ENCODE results near the gene BANP.
"Not testable (repeated sequence)": the region's sequence is repeated elsewhere in the genome, so short reads cannot be mapped to it uniquely, and the experiment has no call there.

Gene BANP

GRCh38 chr16:88109726-88110621 is 158.7 kb downstream of the BANP start:
- not testable (repeated sequence) for H3K4me3 ChIP-seq (ENCODE audit: insufficient read depth, low read depth, low read length, poor library complexity, severe bottlenecking); H3K36me3 ChIP-seq (ENCODE audit: control insufficient read depth, insufficient read depth, low read length); H3K27ac ChIP-seq (ENCODE audit: insufficient read depth, low read length, poor library complexity, severe bottlenecking); DNase-seq; H3K27me3 ChIP-seq (replicated peaks; ENCODE audit: control insufficient read depth, insufficient read depth, low read length, poor library complexity, severe bottlenecking); H3K4me1 ChIP-seq (ENCODE audit: control insufficient read depth, insufficient read depth, low read length, poor library complexity, severe bottlenecking); H3K9me3 ChIP-seq (ENCODE audit: control insufficient read depth, low read length)

DNA sequence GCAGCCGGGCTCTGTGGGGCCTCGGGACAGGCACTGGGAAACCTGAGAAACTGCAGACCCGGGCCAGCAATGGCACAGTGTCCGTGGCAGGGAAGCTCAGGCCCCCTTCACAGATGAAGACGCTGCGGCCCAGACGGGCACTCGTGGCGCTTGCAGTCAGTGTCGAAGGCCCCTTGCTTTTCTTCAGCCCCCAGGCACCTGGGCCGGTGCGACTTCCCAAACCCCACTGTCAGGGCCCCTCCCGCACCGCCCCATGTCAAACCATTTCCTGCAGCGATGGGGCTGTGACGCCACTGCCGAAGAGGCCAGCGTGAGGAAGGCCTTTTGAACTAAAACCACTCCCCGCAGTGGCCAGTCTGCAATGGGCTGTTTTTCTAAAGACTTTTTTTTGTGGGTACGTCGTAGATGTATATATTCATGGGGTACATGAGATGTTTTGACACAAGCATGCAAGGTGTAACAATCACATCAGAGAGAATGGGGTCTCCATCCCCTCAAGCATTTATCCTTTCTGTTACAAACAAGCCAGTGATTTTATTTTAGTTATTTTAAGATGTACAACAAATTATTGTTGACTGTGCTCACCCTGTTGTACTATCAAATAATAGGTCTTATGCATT is 159.8 kb downstream of the BANP start:
- DNase-seq; H3K4me1 ChIP-seq (ENCODE audit: control insufficient read depth, insufficient read depth, low read length, poor library complexity, severe bottlenecking): not testable (repeated sequence)

GRCh38 chr16:88111976-88112375 is 160.7 kb downstream of the BANP start:
- DNase-seq; H3K4me3 ChIP-seq (ENCODE audit: insufficient read depth, low read depth, low read length, poor library complexity, severe bottlenecking); H3K27ac ChIP-seq (ENCODE audit: insufficient read depth, low read length, poor library complexity, severe bottlenecking); H3K27me3 ChIP-seq (replicated peaks; ENCODE audit: control insufficient read depth, insufficient read depth, low read length, poor library complexity, severe bottlenecking); H3K9me3 ChIP-seq (ENCODE audit: control insufficient read depth, low read length); H3K4me1 ChIP-seq (ENCODE audit: control insufficient read depth, insufficient read depth, low read length, poor library complexity, severe bottlenecking); H3K36me3 ChIP-seq (ENCODE audit: control insufficient read depth, insufficient read depth, low read length): not testable (repeated sequence)

More for the DNA sequence above, 159.8 kb downstream of the BANP start:
- H3K9me3 ChIP-seq (ENCODE audit: control insufficient read depth, low read length); H3K36me3 ChIP-seq (ENCODE audit: control insufficient read depth, insufficient read depth, low read length); H3K27me3 ChIP-seq (replicated peaks; ENCODE audit: control insufficient read depth, insufficient read depth, low read length, poor library complexity, severe bottlenecking); H3K4me3 ChIP-seq (ENCODE audit: insufficient read depth, low read depth, low read length, poor library complexity, severe bottlenecking); H3K27ac ChIP-seq (ENCODE audit: insufficient read depth, low read length, poor library complexity, severe bottlenecking): not testable (repeated sequence)

DNA sequence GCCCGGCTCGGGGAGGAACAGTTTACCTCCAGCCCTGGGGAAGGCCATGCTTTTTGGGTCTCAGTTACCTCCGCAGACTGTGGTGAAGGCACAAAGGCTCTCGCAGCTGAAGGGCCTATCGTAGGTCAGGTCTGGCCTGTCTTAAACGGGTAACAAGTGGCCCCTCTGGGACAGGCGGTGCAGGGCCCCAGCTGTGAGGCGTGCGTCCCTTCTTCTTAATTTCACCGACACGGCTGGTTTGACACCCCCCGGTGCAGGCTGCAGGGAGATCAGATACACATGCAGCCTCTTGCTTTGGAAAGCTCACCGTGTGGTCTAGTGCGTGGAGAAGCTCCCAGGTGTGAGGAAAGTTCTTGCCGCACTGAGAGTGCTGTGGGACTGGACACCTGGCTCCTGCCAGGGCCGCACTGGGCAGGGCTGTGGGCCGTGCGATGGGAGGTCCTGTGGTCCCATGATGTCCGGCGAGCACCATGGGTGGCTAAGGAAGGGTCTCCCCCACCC is 162.4 kb downstream of the BANP start:
- H3K4me3 ChIP-seq (ENCODE audit: insufficient read depth, low read depth, low read length, poor library complexity, severe bottlenecking) = no peak overlapping the region
- H3K4me1 ChIP-seq (ENCODE audit: control insufficient read depth, insufficient read depth, low read length, poor library complexity, severe bottlenecking) = no peaks in the 10 kb centered on the region
- H3K27ac ChIP-seq (ENCODE audit: insufficient read depth, low read length, poor library complexity, severe bottlenecking) = no peak overlapping the region
- H3K9me3 ChIP-seq (ENCODE audit: control insufficient read depth, low read length) = no peaks in the 10 kb centered on the region
- H3K36me3 ChIP-seq (ENCODE audit: control insufficient read depth, insufficient read depth, low read length) = no peaks in the 10 kb centered on the region
- no peak for DNase-seq
- no peaks in the 10 kb centered on the region for H3K27me3 ChIP-seq (replicated peaks; ENCODE audit: control insufficient read depth, insufficient read depth, low read length, poor library complexity, severe bottlenecking)

GRCh38 chr16:88114541-88115228 is 163.5 kb downstream of the BANP start:
- DNase-seq; H3K27me3 ChIP-seq (replicated peaks; ENCODE audit: control insufficient read depth, insufficient read depth, low read length, poor library complexity, severe bottlenecking); H3K36me3 ChIP-seq (ENCODE audit: control insufficient read depth, insufficient read depth, low read length); H3K4me1 ChIP-seq (ENCODE audit: control insufficient read depth, insufficient read depth, low read length, poor library complexity, severe bottlenecking); H3K4me3 ChIP-seq (ENCODE audit: insufficient read depth, low read depth, low read length, poor library complexity, severe bottlenecking); H3K27ac ChIP-seq (ENCODE audit: insufficient read depth, low read length, poor library complexity, severe bottlenecking); H3K9me3 ChIP-seq (ENCODE audit: control insufficient read depth, low read length): not testable (repeated sequence)

- Histone ChIP-seq H3K4me1 (ENCODE audit: control insufficient read depth, insufficient read depth, low read length, poor library complexity, severe bottlenecking) (no peaks in the 10 kb centered on the region), H3K27ac (ENCODE audit: insufficient read depth, low read length, poor library complexity, severe bottlenecking) (no peak overlapping the region)
Measured at GRCh38 chr16:88116121-88116520, 164.9 kb downstream of the BANP start.

GRCh38 chr16:88117476-88117868 is 166.2 kb downstream of the BANP start:
- no peak overlapping the region for H3K4me3 ChIP-seq (ENCODE audit: insufficient read depth, low read depth, low read length, poor library complexity, severe bottlenecking)
- H3K9me3 ChIP-seq (ENCODE audit: control insufficient read depth, low read length) = no peaks in the 10 kb centered on the region
- no peak overlapping the region for H3K27ac ChIP-seq (ENCODE audit: insufficient read depth, low read length, poor library complexity, severe bottlenecking)
- H3K4me1 ChIP-seq (ENCODE audit: control insufficient read depth, insufficient read depth, low read length, poor library complexity, severe bottlenecking) = no peaks in the 10 kb centered on the region
- no peaks in the 10 kb centered on the region for H3K36me3 ChIP-seq (ENCODE audit: control insufficient read depth, insufficient read depth, low read length)
- DNase-seq = no peak
- no peaks in the 10 kb centered on the region for H3K27me3 ChIP-seq (replicated peaks; ENCODE audit: control insufficient read depth, insufficient read depth, low read length, poor library complexity, severe bottlenecking)

More at GRCh38 chr16:88116121-88116520, 164.9 kb downstream of the BANP start:
- no peak overlapping the region for H3K4me3 ChIP-seq (ENCODE audit: insufficient read depth, low read depth, low read length, poor library complexity, severe bottlenecking)
- no peaks in the 10 kb centered on the region for H3K27me3 ChIP-seq (replicated peaks; ENCODE audit: control insufficient read depth, insufficient read depth, low read length, poor library complexity, severe bottlenecking)
- H3K9me3 ChIP-seq (ENCODE audit: control insufficient read depth, low read length) = no peaks in the 10 kb centered on the region
- no peaks in the 10 kb centered on the region for H3K36me3 ChIP-seq (ENCODE audit: control insufficient read depth, insufficient read depth, low read length)
- no peak for DNase-seq

- no peak for DNase-seq
- H3K4me1 ChIP-seq (ENCODE audit: control insufficient read depth, insufficient read depth, low read length, poor library complexity, severe bottlenecking) = no peaks in the 10 kb centered on the region
- H3K9me3 ChIP-seq (ENCODE audit: control insufficient read depth, low read length) = no peaks in the 10 kb centered on the region
- H3K36me3 ChIP-seq (ENCODE audit: control insufficient read depth, insufficient read depth, low read length) = no peaks in the 10 kb centered on the region
- no peak overlapping the region for H3K4me3 ChIP-seq (ENCODE audit: insufficient read depth, low read depth, low read length, poor library complexity, severe bottlenecking)
- H3K27me3 ChIP-seq (replicated peaks; ENCODE audit: control insufficient read depth, insufficient read depth, low read length, poor library complexity, severe bottlenecking) = no peaks in the 10 kb centered on the region
- H3K27ac ChIP-seq (ENCODE audit: insufficient read depth, low read length, poor library complexity, severe bottlenecking) = no peak overlapping the region
Measured at GRCh38 chr16:88118376-88118775, 167.1 kb downstream of the BANP start.

- H3K36me3 ChIP-seq (ENCODE audit: control insufficient read depth, insufficient read depth, low read length); H3K27ac ChIP-seq (ENCODE audit: insufficient read depth, low read length, poor library complexity, severe bottlenecking); H3K4me3 ChIP-seq (ENCODE audit: insufficient read depth, low read depth, low read length, poor library complexity, severe bottlenecking); H3K9me3 ChIP-seq (ENCODE audit: control insufficient read depth, low read length); DNase-seq; H3K27me3 ChIP-seq (replicated peaks; ENCODE audit: control insufficient read depth, insufficient read depth, low read length, poor library complexity, severe bottlenecking); H3K4me1 ChIP-seq (ENCODE audit: control insufficient read depth, insufficient read depth, low read length, poor library complexity, severe bottlenecking): not testable (repeated sequence)
Measured at GRCh38 chr16:88118852-88119741, 167.9 kb downstream of the BANP start.

Data from effector memory CD4-positive, alpha-beta T cell (primary cell).